ENCODE data around the gene BACE1-AS.

- no peak for TF ChIP-seq GATA2 (IDR thresholded peaks at IDR 0.05; ENCODE audit: low read depth, low read length)
- no peak for TF ChIP-seq GATA3 (IDR thresholded peaks at IDR 0.05; ENCODE audit: low read depth, low read length)
These were observed 44.3 kb downstream of the BACE1-AS start for GRCh38 chr11:117335399-117335798.
